GM19035 (cell line): ENCODE data around the gene DAP.

Experiments
- ATAC-seq: cut with Tn5 transposase; IDR thresholded peaks from one replicate; pipeline ENCODE4 v1.9.1; 2021; ENCODE audit not compliant: unreplicated experiment

The DAP gene

GRCh38 chr5:10761933-10762775 is 1.1 kb upstream of the DAP start:
- no peak for ATAC-seq

- ATAC-seq, result no peak
Observed at GRCh38 chr5:10760921-10761184, 181 bp downstream of the DAP start.

- ATAC-seq, result peak; percentile 39
Observed at GRCh38 chr5:10760096-10760920, 726 bp downstream of the DAP start.

- ATAC-seq, result no peak
Observed at GRCh38 chr5:10759111-10759510, 1.9 kb downstream of the DAP start.

- ATAC-seq, result no peak
Observed at GRCh38 chr5:10757922-10758555, 3.0 kb downstream of the DAP start.

- no peak for ATAC-seq
Observed at GRCh38 chr5:10757043-10757442, 4.0 kb downstream of the DAP start.

GRCh38 chr5:10756549-10756948 is 4.5 kb downstream of the DAP start:
- no peak for ATAC-seq

GRCh38 chr5:10753178-10753577 is 7.9 kb downstream of the DAP start:
- ATAC-seq, result no peak

- ATAC-seq, result no peak
Observed at GRCh38 chr5:10752451-10752850, 8.6 kb downstream of the DAP start.

GRCh38 chr5:10750909-10751308 is 10.1 kb downstream of the DAP start:
- no peak for ATAC-seq

- ATAC-seq, result no peak
Observed at GRCh38 chr5:10747678-10748622, 13.1 kb downstream of the DAP start.

GRCh38 chr5:10746711-10747110 is 14.3 kb downstream of the DAP start:
- no peak for ATAC-seq

GRCh38 chr5:10745133-10745532 is 15.9 kb downstream of the DAP start:
- no peak for ATAC-seq

- ATAC-seq, result no peak
Observed at GRCh38 chr5:10744681-10745080, 16.4 kb downstream of the DAP start.

- ATAC-seq, result no peak
Observed at GRCh38 chr5:10743951-10744350, 17.1 kb downstream of the DAP start.

- ATAC-seq, result no peak
Observed at GRCh38 chr5:10743526-10743925, 17.5 kb downstream of the DAP start.

- ATAC-seq, result no peak
Observed at GRCh38 chr5:10741661-10742060, 19.4 kb downstream of the DAP start.

- ATAC-seq, result no peak
Observed at GRCh38 chr5:10740384-10740783, 20.6 kb downstream of the DAP start.

GRCh38 chr5:10737880-10738279 is 23.2 kb downstream of the DAP start:
- no peak for ATAC-seq

- ATAC-seq, result no peak
Observed at GRCh38 chr5:10736808-10737207, 24.2 kb downstream of the DAP start.

GRCh38 chr5:10736354-10736753 is 24.7 kb downstream of the DAP start:
- ATAC-seq, result no peak
